ENCODE data around the gene PPP1R14B. TPM values are rescaled to one million over a fixed set of nuclear protein-coding genes. Genes with fewer than 3 reads are reported as not detected.

The PPP1R14B gene
- total and polyA plus RNA-seq, 2 of the 13 experiments (the other 11 are each of a cell fraction or from before 2014, with no cell fraction given), result 110 to 148 TPM

- TF ChIP-seq HDAC1 (CRISPR knock-in tag; IDR thresholded peaks at IDR 0.05), result peak; percentile 46
- 0 out of 2 replicates have a peak, but pooled peaks have one; percentile 52 for TF ChIP-seq MAZ (IDR thresholded peaks at IDR 0.05; ENCODE audit: borderline replicate concordance, low read depth, low read length)
- TF ChIP-seq MAZ (CRISPR knock-in tag; IDR thresholded peaks at IDR 0.05; ENCODE audit: low read depth), result no peak
- TF ChIP-seq NCOA1 (CRISPR knock-in tag; IDR thresholded peaks at IDR 0.05), result peak; percentile 87; the same call in 1 of the 2 replicates
- peak; percentile 77; the same call in 1 of the 2 replicates for TF ChIP-seq GABPB1 (CRISPR knock-in tag; IDR thresholded peaks at IDR 0.05)
- peak; percentile 68 for TF ChIP-seq RBFOX2 (IDR thresholded peaks at IDR 0.05; ENCODE audit: low read depth, low read length)
- no peak for TF ChIP-seq TFDP2 (CRISPR knock-in tag; IDR thresholded peaks at IDR 0.05)
- no peak for TF ChIP-seq PHF21A (CRISPR knock-in tag; IDR thresholded peaks at IDR 0.05)
- TF ChIP-seq RFX1 (IDR thresholded peaks at IDR 0.05), result peak; percentile 91
- no peak for TF ChIP-seq ZNF124 (CRISPR knock-in tag; IDR thresholded peaks at IDR 0.05)
- 0 out of 2 replicates have a peak, but pooled peaks have one; percentile 15 for TF ChIP-seq SALL1 (CRISPR knock-in tag; IDR thresholded peaks at IDR 0.05)
- TF ChIP-seq PAX8 (CRISPR knock-in tag; IDR thresholded peaks at IDR 0.05; ENCODE audit: borderline replicate concordance), result no peak
- peak; percentile 27; the same call in 1 of the 2 replicates for TF ChIP-seq SPEN (CRISPR knock-in tag; IDR thresholded peaks at IDR 0.05; ENCODE audit: low read depth)
- 0 out of 2 replicates have a peak, but pooled peaks have one; percentile 18 for TF ChIP-seq HBP1 (CRISPR knock-in tag; IDR thresholded peaks at IDR 0.05; ENCODE audit: low read depth)
- no peak; the same call in none of the 2 replicates for TF ChIP-seq HOXA3 (CRISPR knock-in tag; IDR thresholded peaks at IDR 0.05)
- peak; percentile 68 for TF ChIP-seq SAP130 (CRISPR knock-in tag; IDR thresholded peaks at IDR 0.05; ENCODE audit: low read depth)
- no peak for TF ChIP-seq NFKBIZ (CRISPR knock-in tag; IDR thresholded peaks at IDR 0.05)
- TF ChIP-seq NKX3-1 (CRISPR knock-in tag; IDR thresholded peaks at IDR 0.05), result 0 out of 2 replicates have a peak, but pooled peaks have one; percentile 26
- peak; percentile 75; the same call in 1 of the 2 replicates for TF ChIP-seq ZNF230 (CRISPR knock-in tag; IDR thresholded peaks at IDR 0.05)
- TF ChIP-seq U2AF1 (optimal IDR thresholded peaks at IDR 0.05; ENCODE audit: low read depth, low read length), result peak; percentile 56
- no peak for TF ChIP-seq BRCA1 (CRISPR knock-in tag; IDR thresholded peaks at IDR 0.05)
- no peak for TF ChIP-seq SIN3B (IDR thresholded peaks at IDR 0.05; ENCODE audit: low read length)
- peak; percentile 32; the same call in 1 of the 2 replicates for TF ChIP-seq ZFP91 (CRISPR knock-in tag; IDR thresholded peaks at IDR 0.05; ENCODE audit: borderline replicate concordance)
- TF ChIP-seq SIX1 (CRISPR knock-in tag; IDR thresholded peaks at IDR 0.05; ENCODE audit: borderline replicate concordance), result no peak
- TF ChIP-seq ZNF691 (CRISPR knock-in tag; IDR thresholded peaks at IDR 0.05; ENCODE audit: borderline replicate concordance, low read depth), result 0 out of 2 replicates have a peak, but pooled peaks have one; percentile 48
- TF ChIP-seq GABPA (IDR thresholded peaks at IDR 0.05; ENCODE audit: low read depth, low read length), result no peak; the same call in 1 of the 2 replicates
- peak; percentile 56; the same call in 1 of the 2 replicates for TF ChIP-seq GABPA (CRISPR knock-in tag; IDR thresholded peaks at IDR 0.05; ENCODE audit: low read depth)
These were observed 37.6 kb upstream of the PPP1R14B start, which contains the start of gene BAD (continued) for GRCh38 chr11:64284048-64284961.

Data from HepG2 (cell line).